ENCODE measurements around the gene GRIK2.
"Not testable (repeated sequence)": the region's sequence is repeated elsewhere in the genome, so short reads cannot be mapped to it uniquely, and the experiment has no call there.

GRIK2 gene

GRCh38 chr6:101595276-101595675 lies 201.8 kb downstream of the GRIK2 start:
- H3K9me3 ChIP-seq, result no peaks in the 10 kb centered on the region
- no peak overlapping the region for H3K4me3 ChIP-seq
- peaks cover 28% of the 10 kb centered on the region for H3K4me1 ChIP-seq
- no peaks in the 10 kb centered on the region for H3K27me3 ChIP-seq (ENCODE audit: low read depth)
- no peak for DNase-seq (ENCODE audit: low spot score in 2 of 2)
- no peaks in the 10 kb centered on the region for H3K36me3 ChIP-seq (replicated peaks)
- in situ Hi-C loops (cut with MboI; ENCODE audit: low sequenced_read_pairs), result no loop called here

- DNase-seq (ENCODE audit: low spot score in 2 of 2), result peak; percentile 75 to 89
- no peaks in the 10 kb centered on the region for H3K27me3 ChIP-seq (ENCODE audit: low read depth)
- H3K4me3 ChIP-seq, result no peak overlapping the region
- no peaks in the 10 kb centered on the region for H3K36me3 ChIP-seq (replicated peaks)
- peaks cover 28% of the 10 kb centered on the region for H3K4me1 ChIP-seq
- H3K9me3 ChIP-seq, result 0 out of 2 replicates have a peak, but pooled peaks cover 2% of the 10 kb centered on the region
- in situ Hi-C loops (cut with MboI; ENCODE audit: low sequenced_read_pairs), result no loop called here
Measured at GRCh38 chr6:101597693-101598092, 204.2 kb downstream of the GRIK2 start.

- peaks cover 33% of the 10 kb centered on the region for H3K4me1 ChIP-seq
- H3K9me3 ChIP-seq, result 0 out of 2 replicates have a peak, but pooled peaks cover 2% of the 10 kb centered on the region
- no peak overlapping the region for H3K4me3 ChIP-seq
- no peaks in the 10 kb centered on the region for H3K27me3 ChIP-seq (ENCODE audit: low read depth)
- in situ Hi-C loops (cut with MboI; ENCODE audit: low sequenced_read_pairs), result loop anchor here (25.0 kb wide), 1 partner anchor 168 kb away; no protein-coding TSS in a partner anchor
- H3K36me3 ChIP-seq (replicated peaks), result no peaks in the 10 kb centered on the region
- peak in 1 of 2 experiments; percentile 25 for DNase-seq (ENCODE audit: low spot score in 2 of 2)
Measured at GRCh38 chr6:101605426-101605825, 211.9 kb downstream of the GRIK2 start.

- Histone ChIP-seq H3K36me3 (replicated peaks) (no peaks in the 10 kb centered on the region), H3K4me1 (peaks cover 33% of the 10 kb centered on the region), H3K9me3 (0 out of 2 replicates have a peak, but pooled peaks cover 2% of the 10 kb centered on the region), H3K4me3 (no peak overlapping the region), H3K27me3 (ENCODE audit: low read depth) (no peaks in the 10 kb centered on the region)
- in situ Hi-C loops (cut with MboI; ENCODE audit: low sequenced_read_pairs), result loop anchor here (25.0 kb wide), 1 partner anchor 169 kb away; no protein-coding TSS in a partner anchor
- DNase-seq (ENCODE audit: low spot score in 2 of 2), result no peak
Measured at GRCh38 chr6:101605874-101606273, 212.4 kb downstream of the GRIK2 start.

GRCh38 chr6:101607111-101607690 lies 213.7 kb downstream of the GRIK2 start:
- H3K36me3 ChIP-seq (replicated peaks), result no peaks in the 10 kb centered on the region
- H3K4me1 ChIP-seq, result peaks cover 33% of the 10 kb centered on the region
- H3K27me3 ChIP-seq (ENCODE audit: low read depth), result no peaks in the 10 kb centered on the region
- H3K9me3 ChIP-seq, result no peaks in the 10 kb centered on the region
- in situ Hi-C loops (cut with MboI; ENCODE audit: low sequenced_read_pairs), result loop anchor here (25.0 kb wide), 1 partner anchor 170 kb away; no protein-coding TSS in a partner anchor
- no peak overlapping the region for H3K4me3 ChIP-seq
- DNase-seq (ENCODE audit: low spot score in 2 of 2), result peak; percentile 28 to 99

- Histone ChIP-seq H3K9me3 (no peaks in the 10 kb centered on the region), H3K27me3 (ENCODE audit: low read depth) (no peaks in the 10 kb centered on the region), H3K36me3 (replicated peaks) (no peaks in the 10 kb centered on the region), H3K4me3 (no peak overlapping the region), H3K4me1 (peaks cover 40% of the 10 kb centered on the region)
- in situ Hi-C loops (cut with MboI; ENCODE audit: low sequenced_read_pairs), result loop anchor here (25.0 kb wide), 1 partner anchor 171 kb away; no protein-coding TSS in a partner anchor
- no peak for DNase-seq (ENCODE audit: low spot score in 2 of 2)
Measured at GRCh38 chr6:101608703-101609102, 215.2 kb downstream of the GRIK2 start.

- H3K4me3 ChIP-seq, result no peak overlapping the region
- DNase-seq (ENCODE audit: low spot score in 2 of 2), result no peak
- H3K27me3 ChIP-seq (ENCODE audit: low read depth), result no peaks in the 10 kb centered on the region
- no peaks in the 10 kb centered on the region for H3K36me3 ChIP-seq (replicated peaks)
- in situ Hi-C loops (cut with MboI; ENCODE audit: low sequenced_read_pairs), result loop anchor here (25.0 kb wide), 1 partner anchor 176 kb away; no protein-coding TSS in a partner anchor
- H3K4me1 ChIP-seq, result peaks cover 34% of the 10 kb centered on the region
- no peaks in the 10 kb centered on the region for H3K9me3 ChIP-seq
Measured at GRCh38 chr6:101613556-101613955, 220.0 kb downstream of the GRIK2 start.

- Histone ChIP-seq H3K4me1 (peaks cover 29% of the 10 kb centered on the region), H3K36me3 (replicated peaks) (no peaks in the 10 kb centered on the region), H3K4me3 (no peak overlapping the region), H3K9me3 (no peaks in the 10 kb centered on the region), H3K27me3 (ENCODE audit: low read depth) (no peaks in the 10 kb centered on the region)
- in situ Hi-C loops (cut with MboI; ENCODE audit: low sequenced_read_pairs), result loop anchor here (25.0 kb wide), 1 partner anchor 177 kb away; no protein-coding TSS in a partner anchor
- DNase-seq (ENCODE audit: low spot score in 2 of 2), result peak; percentile 31 to 100
Measured at GRCh38 chr6:101614774-101615173, 221.3 kb downstream of the GRIK2 start.

- in situ Hi-C loops (cut with MboI; ENCODE audit: low sequenced_read_pairs), result no loop called here
- no peaks in the 10 kb centered on the region for H3K4me1 ChIP-seq
- H3K27me3 ChIP-seq (ENCODE audit: low read depth), result no peaks in the 10 kb centered on the region
- no peak overlapping the region for H3K4me3 ChIP-seq
- H3K36me3 ChIP-seq (replicated peaks), result no peaks in the 10 kb centered on the region
- DNase-seq (ENCODE audit: low spot score in 2 of 2), result no peak
- H3K9me3 ChIP-seq, result no peaks in the 10 kb centered on the region
Measured at GRCh38 chr6:101626269-101626668, 232.8 kb downstream of the GRIK2 start.

GRCh38 chr6:101630941-101631340 lies 237.4 kb downstream of the GRIK2 start:
- DNase-seq (ENCODE audit: low spot score in 2 of 2), result no peak
- H3K36me3 ChIP-seq (replicated peaks), result no peaks in the 10 kb centered on the region
- in situ Hi-C loops (cut with MboI; ENCODE audit: low sequenced_read_pairs), result no loop called here
- no peaks in the 10 kb centered on the region for H3K4me1 ChIP-seq
- no peaks in the 10 kb centered on the region for H3K27me3 ChIP-seq (ENCODE audit: low read depth)
- H3K4me3 ChIP-seq, result no peak overlapping the region
- no peaks in the 10 kb centered on the region for H3K9me3 ChIP-seq

GRCh38 chr6:101633081-101633480 lies 239.6 kb downstream of the GRIK2 start:
- Histone ChIP-seq H3K36me3 (replicated peaks) (no peaks in the 10 kb centered on the region), H3K4me3 (no peak overlapping the region), H3K4me1 (no peaks in the 10 kb centered on the region), H3K9me3 (no peaks in the 10 kb centered on the region), H3K27me3 (ENCODE audit: low read depth) (no peaks in the 10 kb centered on the region)
- in situ Hi-C loops (cut with MboI; ENCODE audit: low sequenced_read_pairs), result no loop called here
- DNase-seq (ENCODE audit: low spot score in 2 of 2), result no peak

GRCh38 chr6:101638865-101639264 lies 245.4 kb downstream of the GRIK2 start:
- H3K27me3 ChIP-seq (ENCODE audit: low read depth); H3K36me3 ChIP-seq (replicated peaks); H3K9me3 ChIP-seq; DNase-seq (ENCODE audit: low spot score in 2 of 2); H3K4me3 ChIP-seq; in situ Hi-C loops (cut with MboI; ENCODE audit: low sequenced_read_pairs): not testable (repeated sequence)
- peaks cover 21% of the 10 kb centered on the region for H3K4me1 ChIP-seq

GRCh38 chr6:101640131-101640530 lies 246.6 kb downstream of the GRIK2 start:
- Histone ChIP-seq H3K9me3 (no peaks in the 10 kb centered on the region), H3K27me3 (ENCODE audit: low read depth) (no peaks in the 10 kb centered on the region), H3K4me3 (no peak overlapping the region), H3K4me1 (peaks cover 21% of the 10 kb centered on the region), H3K36me3 (replicated peaks) (no peaks in the 10 kb centered on the region)
- in situ Hi-C loops (cut with MboI; ENCODE audit: low sequenced_read_pairs), result no loop called here
- no peak for DNase-seq (ENCODE audit: low spot score in 2 of 2)

- Histone ChIP-seq H3K9me3 (no peaks in the 10 kb centered on the region), H3K4me3 (no peak overlapping the region), H3K27me3 (ENCODE audit: low read depth) (no peaks in the 10 kb centered on the region), H3K4me1 (peaks cover 12% of the 10 kb centered on the region), H3K36me3 (replicated peaks) (no peaks in the 10 kb centered on the region)
- in situ Hi-C loops (cut with MboI; ENCODE audit: low sequenced_read_pairs), result no loop called here
- DNase-seq (ENCODE audit: low spot score in 2 of 2), result no peak
Measured at GRCh38 chr6:101645770-101646169, 252.3 kb downstream of the GRIK2 start.
